GM12892 (cell line): ENCODE measurements around the gene AMBRA1.

Source experiments
- POLR2A ChIP-seq: IDR thresholded peaks from 2 replicates; pipeline ENCODE4 v1.6.1; 2011; ENCODE audit warnings: low read depth, low read length, control low read depth
- POLR2AphosphoS5 ChIP-seq: IDR thresholded peaks from 2 replicates; pipeline ENCODE4 v1.6.1; 2011; ENCODE audit warnings: low read depth, low read length, control low read depth
- TAF1 ChIP-seq: IDR thresholded peaks from 2 replicates; pipeline ENCODE4 v1.6.1; 2011; ENCODE audit warnings: low read depth, mild to moderate bottlenecking, control low read depth, low read length, borderline replicate concordance

GRCh38 chr11:46511342-46511741 is 82.5 kb downstream of the AMBRA1 start:
- TF ChIP-seq POLR2A (no peak), TAF1 (no peak), POLR2AphosphoS5 (no peak)
